IPS DF 19.7 (cell line): ENCODE results near the gene MARK4.
"Not testable (repeated sequence)": the region's sequence is repeated elsewhere in the genome, so short reads cannot be mapped to it uniquely, and the experiment has no call there.

Experiments used
- DNase-seq: peaks from one replicate; pipeline ENCODE4 v3.0.0-alpha.2; 2013; ENCODE audit warnings: low read depth, low spot score

MARK4 gene

GRCh38 chr19:45305421-45305820 is 54.4 kb downstream of the MARK4 start:
- no peak for DNase-seq

- no peak for DNase-seq
These were observed 55.0 kb downstream of the MARK4 start for GRCh38 chr19:45306040-45306439.

- DNase-seq = no peak
These were observed 55.5 kb downstream of the MARK4 start for GRCh38 chr19:45306518-45307027.

- DNase-seq = no peak
These were observed 56.3 kb downstream of the MARK4 start for GRCh38 chr19:45307361-45307760.

GRCh38 chr19:45309322-45309721 is 58.3 kb downstream of the MARK4 start:
- DNase-seq = not testable (repeated sequence)

GRCh38 chr19:45311621-45312020 is 60.5 kb downstream of the MARK4 start:
- DNase-seq = no peak

- DNase-seq = not testable (repeated sequence)
These were observed 61.2 kb downstream of the MARK4 start for GRCh38 chr19:45312285-45312684.

GRCh38 chr19:45314708-45315245 is 63.7 kb downstream of the MARK4 start:
- no peak for DNase-seq

GRCh38 chr19:45315304-45315703 is 64.2 kb downstream of the MARK4 start:
- DNase-seq = no peak

- DNase-seq = no peak
These were observed 70.1 kb downstream of the MARK4 start for GRCh38 chr19:45320997-45321775.

- DNase-seq = no peak
These were observed 70.8 kb downstream of the MARK4 start for GRCh38 chr19:45321848-45322247.

- DNase-seq = no peak
These were observed 71.2 kb downstream of the MARK4 start for GRCh38 chr19:45322311-45322710.

- no peak for DNase-seq
These were observed 71.7 kb downstream of the MARK4 start, which contains the start of gene CKM for GRCh38 chr19:45322744-45323281. Gene CKM, minus strand, starts transcription at chr19:45322875. Its CDS starts 3,162 bp downstream, at chr19:45319713.

GRCh38 chr19:45323671-45324081 is 72.6 kb downstream of the MARK4 start:
- DNase-seq = no peak

- no peak for DNase-seq
These were observed 73.4 kb downstream of the MARK4 start for GRCh38 chr19:45324349-45324907.

- DNase-seq = no peak
These were observed 76.5 kb downstream of the MARK4 start for GRCh38 chr19:45327404-45328143.

GRCh38 chr19:45331411-45331810 is 80.3 kb downstream of the MARK4 start:
- no peak for DNase-seq

- DNase-seq = no peak
These were observed 82.7 kb downstream of the MARK4 start for GRCh38 chr19:45333609-45334303.

- DNase-seq = not testable (repeated sequence)
These were observed 83.8 kb downstream of the MARK4 start for GRCh38 chr19:45334881-45335280.

GRCh38 chr19:45336696-45337251 is 85.7 kb downstream of the MARK4 start:
- no peak for DNase-seq

- DNase-seq = no peak
These were observed 88.6 kb downstream of the MARK4 start for GRCh38 chr19:45339629-45340028.
